ENCODE measurements around the gene TP73.

TP73 gene

DNA sequence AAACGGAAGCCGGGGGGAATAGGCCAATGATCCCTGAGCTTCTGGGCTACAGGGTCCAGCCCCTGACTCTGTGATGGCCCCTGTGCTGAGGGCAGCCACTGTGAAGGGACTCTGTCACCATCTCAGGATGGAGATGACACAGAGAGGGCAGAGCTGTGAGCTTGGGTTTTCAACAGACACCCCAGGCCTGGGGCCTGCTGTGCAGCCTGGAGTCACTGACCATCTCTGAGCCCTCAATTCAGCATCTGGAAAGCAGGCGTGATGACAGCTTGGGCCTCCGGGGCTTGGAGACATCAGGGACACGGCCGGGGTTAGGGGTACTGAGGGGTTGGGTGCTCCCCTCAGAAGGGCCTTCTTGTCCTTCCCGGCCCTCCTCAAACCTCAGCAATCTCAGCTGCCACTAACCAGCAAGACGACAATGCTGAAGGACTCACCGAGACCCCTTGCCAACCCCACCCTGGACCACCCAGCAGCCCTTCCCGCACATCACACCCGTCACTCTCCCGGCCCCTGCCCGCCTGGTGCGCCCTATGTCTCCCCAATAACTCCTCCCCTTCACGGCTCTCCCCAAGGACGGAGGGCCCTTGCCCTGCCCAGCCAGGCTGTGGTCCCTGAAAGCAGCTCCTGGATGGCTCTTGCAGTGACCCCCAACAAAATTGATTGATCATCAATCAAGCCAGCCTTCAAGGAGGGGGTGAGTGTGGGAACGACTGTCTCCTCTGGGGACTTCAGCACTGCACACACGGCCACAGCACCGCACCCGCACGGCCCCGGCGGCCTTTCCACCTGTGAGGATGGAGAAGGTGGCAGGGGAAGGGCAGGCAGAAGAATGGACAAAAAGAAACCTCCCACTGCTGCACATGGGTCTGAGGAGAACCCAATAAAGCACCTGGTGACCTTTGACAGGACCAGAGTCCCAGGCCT lies 45.3 kb upstream of the TP73 start:
- TF ChIP-seq CTCF (IDR thresholded peaks at IDR 0.05; ENCODE audit: unreplicated experiment in 3 of 3), result no peak
- no peaks in the 10 kb centered on the region for H3K36me3 Mint-ChIP-seq (ENCODE audit: low read depth)
- no peaks in the 10 kb centered on the region for H3K9me3 Mint-ChIP-seq
- H3K27me3 Mint-ChIP-seq (ENCODE audit: low read depth), result peaks cover 6% of the 10 kb centered on the region
- H3K4me1 Mint-ChIP-seq, result peaks cover 20% of the 10 kb centered on the region
- H3K27ac Mint-ChIP-seq, result no peak overlapping the region
- no peak overlapping the region for H3K4me3 Mint-ChIP-seq

- no peak overlapping the region for H3K27ac Mint-ChIP-seq
- H3K27me3 Mint-ChIP-seq (ENCODE audit: low read depth), result peaks cover 10% of the 10 kb centered on the region
- H3K4me1 Mint-ChIP-seq, result peaks cover 20% of the 10 kb centered on the region
- no peaks in the 10 kb centered on the region for H3K9me3 Mint-ChIP-seq
- no peak for TF ChIP-seq CTCF (IDR thresholded peaks at IDR 0.05; ENCODE audit: unreplicated experiment in 3 of 3)
- no peak overlapping the region for H3K4me3 Mint-ChIP-seq
- no peaks in the 10 kb centered on the region for H3K36me3 Mint-ChIP-seq (ENCODE audit: low read depth)
Measured at GRCh38 chr1:3607703-3608065, 44.6 kb upstream of the TP73 start.

DNA sequence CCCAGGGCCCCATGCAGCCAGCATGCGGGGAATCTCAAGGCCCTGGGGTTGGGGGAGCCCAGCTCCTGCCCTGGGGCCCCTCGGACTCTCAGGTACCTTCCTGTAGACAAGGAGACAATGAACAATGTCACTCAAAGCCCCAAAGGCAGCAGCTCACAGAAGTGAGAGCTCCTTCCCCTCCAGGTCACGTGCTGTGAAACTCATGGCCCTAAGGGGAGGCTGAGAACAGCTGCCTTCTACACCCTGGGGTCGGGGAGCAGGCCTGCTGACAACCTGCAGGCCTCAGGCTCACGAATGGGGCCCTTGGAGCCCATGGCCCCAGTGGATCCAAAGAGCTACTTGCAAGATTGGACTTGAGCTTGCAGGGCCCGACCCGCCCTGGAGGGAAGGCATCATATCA lies 44.2 kb upstream of the TP73 start:
- Mint-ChIP-seq H3K36me3 (ENCODE audit: low read depth) (no peaks in the 10 kb centered on the region), H3K4me3 (peak overlapping the region in 2 of 3 experiments; percentile 17 to 18), H3K27ac (no peak overlapping the region), H3K4me1 (peaks cover 23% of the 10 kb centered on the region), H3K9me3 (no peaks in the 10 kb centered on the region), H3K27me3 (ENCODE audit: low read depth) (peaks cover 10% of the 10 kb centered on the region)
- TF ChIP-seq CTCF (IDR thresholded peaks at IDR 0.05; ENCODE audit: unreplicated experiment in 3 of 3), result no peak

- peak overlapping the region; percentile 81 to 92 (median 84) for H3K4me3 Mint-ChIP-seq
- no peaks in the 10 kb centered on the region for H3K9me3 Mint-ChIP-seq
- peak overlapping the region in 2 of 3 experiments; percentile 20 to 69 for H3K27ac Mint-ChIP-seq
- no peaks in the 10 kb centered on the region for H3K36me3 Mint-ChIP-seq (ENCODE audit: low read depth)
- H3K4me1 Mint-ChIP-seq, result peaks cover 33% of the 10 kb centered on the region
- no peak for TF ChIP-seq CTCF (IDR thresholded peaks at IDR 0.05; ENCODE audit: unreplicated experiment in 3 of 3)
- H3K27me3 Mint-ChIP-seq (ENCODE audit: low read depth), result peaks cover 16% of the 10 kb centered on the region
Measured at GRCh38 chr1:3609016-3609768, 43.1 kb upstream of the TP73 start.

DNA sequence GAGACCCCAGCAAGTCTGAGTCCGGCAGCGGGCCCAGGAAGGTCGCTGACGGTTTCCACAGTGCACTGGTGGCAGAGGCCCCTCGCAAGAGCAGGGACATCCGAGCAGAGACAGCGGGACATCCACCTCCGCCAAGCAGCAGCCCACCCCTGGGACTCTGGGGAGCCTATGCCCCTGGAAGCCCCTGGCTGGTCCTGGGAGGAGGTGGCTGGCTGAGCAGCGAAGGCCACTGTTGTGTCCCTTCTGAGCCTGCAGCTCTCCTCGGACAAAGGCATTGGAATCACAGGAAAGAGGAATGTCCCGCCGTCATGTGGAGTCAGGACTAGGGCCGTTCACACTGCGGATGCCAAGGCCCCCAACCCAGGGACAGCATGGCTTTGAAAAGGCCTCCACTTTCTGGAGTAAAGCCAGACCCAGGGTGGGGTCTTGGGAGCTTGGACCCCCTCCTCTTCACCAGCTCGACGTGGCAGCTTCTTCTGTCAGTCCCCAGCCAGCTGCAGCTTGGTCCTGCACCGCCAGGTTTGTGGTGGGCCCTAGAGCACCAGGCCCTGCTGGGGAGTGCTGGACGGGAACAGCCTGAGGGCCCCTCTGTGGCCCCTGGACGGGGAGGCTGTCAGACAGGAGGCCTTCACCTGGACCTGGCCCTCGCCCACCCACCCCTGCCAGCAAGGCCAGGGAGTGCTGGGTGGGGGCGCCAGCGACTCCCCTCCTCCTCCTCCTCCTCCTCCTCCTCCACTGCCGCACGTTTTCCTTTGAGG lies 42.4 kb upstream of the TP73 start:
- Mint-ChIP-seq H3K27ac (peak overlapping the region; percentile 63 to 94 (median 74)), H3K9me3 (no peaks in the 10 kb centered on the region), H3K36me3 (ENCODE audit: low read depth) (no peaks in the 10 kb centered on the region), H3K27me3 (ENCODE audit: low read depth) (peaks cover 17% of the 10 kb centered on the region), H3K4me3 (peak overlapping the region; percentile 84 to 92 (median 89)), H3K4me1 (peaks cover 41% of the 10 kb centered on the region)
- TF ChIP-seq CTCF (IDR thresholded peaks at IDR 0.05; ENCODE audit: unreplicated experiment in 3 of 3), result no peak

All from nephron (organoid).